ENCODE data around the gene ZFYVE28.

ZFYVE28 gene

DNA sequence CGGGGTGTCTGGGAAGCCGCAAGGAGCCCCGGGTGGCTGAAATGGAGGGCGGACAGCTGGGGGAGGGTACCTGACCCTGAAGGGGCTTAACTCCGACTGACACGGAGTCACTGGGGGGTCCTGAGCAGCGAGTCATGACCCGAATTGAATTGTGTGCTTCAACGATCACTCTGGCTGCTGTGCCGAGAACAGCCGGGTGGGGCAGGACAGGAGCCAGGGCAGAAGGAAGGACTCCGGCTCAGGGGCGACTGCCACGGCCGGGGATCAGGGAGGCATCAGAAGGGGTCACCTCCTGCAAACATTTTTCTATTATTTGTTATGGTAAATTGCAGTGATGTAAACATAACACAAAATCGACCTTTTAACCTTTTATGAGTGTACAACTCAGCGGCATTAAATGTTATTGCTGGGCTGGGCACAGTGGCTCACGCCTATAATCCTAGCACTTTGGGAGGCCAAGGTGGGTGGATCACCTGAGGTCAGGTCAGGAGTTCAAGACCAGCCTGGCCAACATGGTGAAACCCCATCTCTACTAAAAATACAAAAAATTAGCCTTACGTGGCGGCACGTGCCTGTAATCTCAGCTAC, 21.6 kb downstream of the ZFYVE28 start:
- TF ChIP-seq, protein P1, sequence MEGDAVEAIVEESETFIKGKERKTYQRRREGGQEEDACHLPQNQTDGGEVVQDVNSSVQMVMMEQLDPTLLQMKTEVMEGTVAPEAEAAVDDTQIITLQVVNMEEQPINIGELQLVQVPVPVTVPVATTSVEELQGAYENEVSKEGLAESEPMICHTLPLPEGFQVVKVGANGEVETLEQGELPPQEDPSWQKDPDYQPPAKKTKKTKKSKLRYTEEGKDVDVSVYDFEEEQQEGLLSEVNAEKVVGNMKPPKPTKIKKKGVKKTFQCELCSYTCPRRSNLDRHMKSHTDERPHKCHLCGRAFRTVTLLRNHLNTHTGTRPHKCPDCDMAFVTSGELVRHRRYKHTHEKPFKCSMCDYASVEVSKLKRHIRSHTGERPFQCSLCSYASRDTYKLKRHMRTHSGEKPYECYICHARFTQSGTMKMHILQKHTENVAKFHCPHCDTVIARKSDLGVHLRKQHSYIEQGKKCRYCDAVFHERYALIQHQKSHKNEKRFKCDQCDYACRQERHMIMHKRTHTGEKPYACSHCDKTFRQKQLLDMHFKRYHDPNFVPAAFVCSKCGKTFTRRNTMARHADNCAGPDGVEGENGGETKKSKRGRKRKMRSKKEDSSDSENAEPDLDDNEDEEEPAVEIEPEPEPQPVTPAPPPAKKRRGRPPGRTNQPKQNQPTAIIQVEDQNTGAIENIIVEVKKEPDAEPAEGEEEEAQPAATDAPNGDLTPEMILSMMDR (IDR thresholded peaks at IDR 0.05; ENCODE audit: low read depth, low read length): no peak
- DNase-seq (ENCODE audit: extremely low read depth, low read depth): no peak

DNA sequence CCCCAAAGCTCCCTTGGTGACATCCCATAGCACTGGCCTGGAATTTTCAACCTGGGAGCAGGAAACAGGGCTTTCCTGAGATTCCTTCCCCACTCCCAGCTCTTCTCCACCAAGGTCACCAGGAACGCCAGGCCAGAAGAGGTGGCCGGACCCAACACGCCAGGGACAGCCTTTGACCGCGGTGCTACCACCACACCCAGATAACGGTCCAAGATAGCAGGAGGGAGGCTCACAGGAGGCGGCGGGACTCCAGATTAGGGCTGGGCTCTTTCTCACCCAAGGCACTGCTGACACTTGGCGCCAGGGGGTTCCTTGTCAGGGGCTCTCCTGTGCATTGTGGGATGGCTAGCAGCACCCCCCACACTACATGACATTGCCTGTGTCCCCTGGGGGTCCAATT, 22.9 kb downstream of the ZFYVE28 start:
- TF ChIP-seq, protein P1 (IDR thresholded peaks at IDR 0.05; ENCODE audit: low read depth, low read length): no peak
- no peak for DNase-seq (ENCODE audit: extremely low read depth, low read depth)

GRCh38 chr4:2395038-2395437, 23.4 kb downstream of the ZFYVE28 start:
- TF ChIP-seq, protein P1 (IDR thresholded peaks at IDR 0.05; ENCODE audit: low read depth, low read length): no peak
- DNase-seq (ENCODE audit: extremely low read depth, low read depth): no peak

DNA sequence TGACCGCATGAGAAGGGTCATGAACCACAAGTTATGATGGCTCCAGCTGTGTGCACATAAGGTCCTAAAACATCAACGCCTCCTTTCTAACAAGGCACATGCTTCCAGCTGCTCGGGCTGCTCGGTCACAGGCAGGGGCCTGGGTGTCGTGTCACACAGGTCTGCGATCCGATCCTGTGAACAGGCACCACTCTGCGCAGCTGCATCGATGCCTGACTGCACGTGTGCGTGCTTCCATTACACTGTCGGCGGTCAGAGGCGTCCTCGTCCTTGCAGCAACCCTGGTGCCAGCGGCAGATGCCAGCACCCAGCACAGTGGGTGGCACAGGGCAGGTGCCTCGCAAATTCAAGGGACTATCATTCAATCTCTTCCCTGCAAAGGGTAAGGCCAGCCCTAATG, 23.9 kb downstream of the ZFYVE28 start:
- TF ChIP-seq, protein P1 (IDR thresholded peaks at IDR 0.05; ENCODE audit: low read depth, low read length): no peak
- no peak for DNase-seq (ENCODE audit: extremely low read depth, low read depth)

- TF ChIP-seq, protein P1 (IDR thresholded peaks at IDR 0.05; ENCODE audit: low read depth, low read length): no peak
- no peak for DNase-seq (ENCODE audit: extremely low read depth, low read depth)
These were observed 24.8 kb downstream of the ZFYVE28 start for GRCh38 chr4:2393353-2394270.

- TF ChIP-seq, protein P1 (IDR thresholded peaks at IDR 0.05; ENCODE audit: low read depth, low read length): no peak
- no peak for DNase-seq (ENCODE audit: extremely low read depth, low read depth)
These were observed 27.5 kb downstream of the ZFYVE28 start for GRCh38 chr4:2390784-2391421.

- DNase-seq (ENCODE audit: extremely low read depth, low read depth): no peak
- TF ChIP-seq, protein P1 (IDR thresholded peaks at IDR 0.05; ENCODE audit: low read depth, low read length): no peak
These were observed 28.3 kb downstream of the ZFYVE28 start for GRCh38 chr4:2390146-2390545.

Data from AG09319 (cell line).